ENCODE results near the gene NDUFS6. TPM values are rescaled to one million over a fixed set of nuclear protein-coding genes. Genes with fewer than 3 reads are reported as not detected.
"Not testable (repeated sequence)": the region's sequence is repeated elsewhere in the genome, so short reads cannot be mapped to it uniquely, and the experiment has no call there.

The NDUFS6 gene
- total RNA-seq, 1 experiment from 2014 or later, result 159 TPM

DNA sequence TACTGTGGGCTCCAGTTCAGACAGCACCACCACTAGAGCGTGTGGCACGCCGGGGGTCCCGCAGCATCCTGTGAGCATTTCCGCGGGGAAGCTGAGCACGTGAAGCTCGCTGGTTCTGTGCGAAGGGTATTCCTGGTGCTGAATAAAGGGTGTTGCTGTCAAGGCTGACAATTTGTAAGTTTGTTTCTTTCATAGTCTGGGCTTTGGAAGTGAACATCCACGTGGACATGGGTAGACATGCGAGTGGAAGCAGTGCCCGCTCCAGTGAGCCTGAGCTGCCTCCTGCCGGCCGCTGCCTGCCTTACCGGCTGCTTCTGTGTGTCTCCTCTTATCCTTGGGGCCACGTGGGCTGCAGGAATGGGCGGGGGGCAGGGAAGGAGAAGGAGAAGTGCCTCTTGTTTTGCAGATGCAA is 14.7 kb downstream of the NDUFS6 start:
- DNase-seq (ENCODE audit: low read depth), result no peak

DNA sequence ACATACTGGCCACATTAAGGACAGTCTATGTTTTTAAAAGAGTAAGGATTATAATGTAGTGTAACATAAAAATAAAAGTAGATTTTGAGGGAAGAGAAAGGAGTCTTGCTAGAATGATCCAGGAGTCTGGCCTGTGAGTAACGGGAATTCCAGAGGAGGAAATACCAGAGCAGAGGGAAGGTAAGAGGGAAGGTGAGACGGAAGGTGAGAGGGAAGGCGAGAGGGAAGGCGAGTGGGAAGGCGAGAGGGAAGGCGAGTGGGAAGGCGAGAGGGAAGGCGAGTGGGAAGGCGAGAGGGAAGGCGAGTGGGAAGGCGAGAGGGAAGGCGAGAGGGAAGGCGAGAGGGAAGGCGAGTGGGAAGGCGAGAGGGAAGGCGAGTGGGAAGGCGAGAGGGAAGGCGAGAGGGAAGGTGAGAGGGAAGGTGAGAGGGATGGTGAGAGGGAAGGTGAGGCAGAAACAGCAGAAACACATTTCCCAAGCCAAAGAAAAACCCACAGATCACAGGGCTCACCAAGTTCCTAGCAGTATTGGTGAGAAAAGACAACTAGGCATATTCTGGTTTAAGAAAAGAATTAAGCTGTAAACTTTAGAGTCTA is 15.4 kb downstream of the NDUFS6 start:
- not testable (repeated sequence) for DNase-seq (ENCODE audit: low read depth)

DNA sequence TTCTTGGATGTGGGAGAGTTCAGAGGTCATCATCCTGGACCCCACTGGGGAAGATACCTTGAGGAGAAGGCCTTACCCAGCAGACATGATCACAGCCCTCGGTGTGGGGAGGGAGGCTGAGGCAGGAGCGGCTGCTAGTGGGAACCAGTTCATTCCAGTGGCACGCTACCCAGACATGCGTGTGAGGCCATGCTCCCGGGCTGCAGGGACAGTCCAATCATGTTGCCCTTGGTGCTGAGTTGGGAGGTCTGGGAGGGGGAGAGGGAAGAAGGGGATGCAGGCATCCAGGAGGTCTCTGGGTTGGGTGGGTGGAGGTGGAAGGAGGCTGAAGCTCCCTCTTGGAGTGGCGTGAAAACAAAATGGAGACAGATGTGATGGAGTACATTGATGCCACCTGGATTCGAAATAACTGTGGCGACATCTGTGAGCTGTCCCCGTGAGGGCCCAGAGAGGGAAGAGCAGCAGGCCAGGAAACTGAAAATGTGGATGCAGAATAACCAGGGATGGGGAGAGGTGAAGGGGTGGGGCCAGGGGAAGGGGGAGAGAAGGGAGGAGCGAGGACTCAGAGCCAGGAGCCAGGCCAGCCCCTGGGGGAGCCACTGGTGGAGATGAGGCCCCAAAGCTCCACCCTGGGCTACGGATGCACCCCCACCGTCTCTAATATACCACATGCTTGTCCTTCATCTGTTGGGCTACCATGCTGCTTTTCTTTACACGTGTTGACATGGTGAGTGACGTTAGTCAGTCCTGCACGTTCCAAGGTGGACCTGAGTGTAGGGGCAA is 16.2 kb downstream of the NDUFS6 start:
- DNase-seq (ENCODE audit: low read depth), result no peak

DNA sequence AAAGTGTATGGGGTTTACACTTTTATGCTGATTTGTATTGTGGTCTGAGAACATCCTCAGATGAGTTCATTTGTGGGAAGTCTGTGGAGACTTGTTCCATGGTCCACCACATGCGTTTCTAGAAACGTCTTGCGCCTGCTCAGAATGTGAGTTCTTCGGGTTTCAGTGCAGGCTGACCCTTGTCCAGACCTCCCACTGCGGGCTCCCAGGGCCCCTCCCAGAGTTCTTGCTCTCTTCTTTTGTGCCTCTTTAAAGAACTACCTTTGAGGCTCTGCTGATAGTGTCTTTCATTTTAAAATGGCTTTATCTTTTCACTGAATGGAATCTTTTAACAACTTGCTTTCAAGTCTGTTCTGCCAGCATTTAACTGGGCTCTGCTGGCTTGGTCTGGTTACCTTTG is 17.6 kb downstream of the NDUFS6 start:
- DNase-seq (ENCODE audit: low read depth), result no peak

DNA sequence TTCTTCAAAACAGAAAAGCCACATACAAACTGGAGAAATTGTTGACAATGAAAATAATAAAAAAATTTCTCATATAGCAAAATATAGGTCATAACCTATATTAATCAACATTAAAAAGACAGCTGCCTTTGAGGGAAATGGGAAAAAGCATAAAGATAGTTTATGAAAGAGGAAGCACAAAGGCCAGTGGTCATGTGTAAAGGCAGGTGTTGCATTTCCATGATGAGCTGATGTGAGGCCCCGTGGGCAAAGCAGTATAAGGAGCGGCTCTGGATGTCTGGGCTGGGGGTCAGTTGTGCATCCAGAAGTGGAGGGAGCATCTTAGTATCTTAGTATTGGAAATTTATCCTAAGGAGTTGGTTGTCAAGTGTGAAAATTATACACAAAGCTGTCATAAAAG is 18.3 kb downstream of the NDUFS6 start:
- DNase-seq (ENCODE audit: low read depth), result no peak

DNA sequence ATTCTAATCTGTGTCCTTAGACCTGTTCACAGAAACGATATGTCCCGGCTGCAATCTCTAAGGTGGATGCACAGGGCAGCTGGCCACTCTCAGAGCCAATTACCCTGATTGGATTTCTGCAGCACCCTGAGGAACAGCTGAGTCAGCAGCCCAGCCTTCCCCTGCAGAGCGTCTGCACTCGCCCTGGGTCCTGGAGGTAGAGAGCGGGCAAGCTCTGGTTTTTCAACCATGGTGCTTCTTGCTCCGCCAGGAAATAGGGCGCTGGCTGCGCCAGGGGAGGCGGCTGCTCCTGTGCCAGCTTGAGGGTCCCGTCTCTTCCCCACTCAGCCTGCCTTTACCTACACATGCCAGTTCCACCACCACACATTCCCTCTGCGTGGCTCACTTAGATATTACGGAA is 19.2 kb downstream of the NDUFS6 start:
- DNase-seq (ENCODE audit: low read depth), result no peak

DNA sequence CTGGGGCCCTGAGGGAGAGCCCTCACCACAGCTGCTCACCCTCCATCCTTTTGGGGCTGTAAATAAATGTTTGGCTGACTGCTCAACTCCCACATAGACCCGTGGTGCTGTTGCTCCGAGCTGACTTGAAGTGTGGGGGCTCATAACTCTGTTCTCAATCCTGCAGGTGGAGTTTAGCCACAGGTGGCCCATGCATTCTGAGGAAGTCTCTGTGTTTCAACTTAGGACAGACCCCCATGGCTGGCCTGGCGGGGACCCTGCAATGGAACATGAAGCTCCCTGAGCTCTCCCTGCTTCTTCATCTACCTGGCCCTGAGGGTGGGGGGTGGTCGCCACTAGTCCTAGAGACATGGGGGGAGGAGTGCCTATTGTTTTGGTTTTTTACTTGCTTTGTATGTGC is 19.7 kb downstream of the NDUFS6 start:
- DNase-seq (ENCODE audit: low read depth), result no peak

DNA sequence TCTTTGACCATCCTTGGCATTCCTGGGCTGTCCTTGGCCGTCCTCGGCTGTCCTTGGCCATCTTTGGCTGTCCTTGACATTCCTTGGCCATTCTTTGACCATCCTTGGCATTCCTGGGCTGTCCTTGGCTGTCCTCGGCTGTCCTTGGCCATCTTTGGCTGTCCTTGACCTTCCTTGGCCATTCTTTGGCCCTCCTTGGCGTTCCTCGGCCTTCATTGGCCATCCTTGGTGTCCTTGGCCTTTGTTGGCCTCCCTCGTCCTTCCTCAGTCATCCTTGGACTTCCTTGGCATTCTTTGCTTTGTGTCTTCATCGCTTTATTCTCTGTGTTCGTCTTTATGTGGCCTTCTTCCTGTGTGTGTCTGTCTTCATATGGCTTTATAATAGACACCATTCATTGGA is 20.7 kb downstream of the NDUFS6 start:
- DNase-seq (ENCODE audit: low read depth), result no peak

DNA sequence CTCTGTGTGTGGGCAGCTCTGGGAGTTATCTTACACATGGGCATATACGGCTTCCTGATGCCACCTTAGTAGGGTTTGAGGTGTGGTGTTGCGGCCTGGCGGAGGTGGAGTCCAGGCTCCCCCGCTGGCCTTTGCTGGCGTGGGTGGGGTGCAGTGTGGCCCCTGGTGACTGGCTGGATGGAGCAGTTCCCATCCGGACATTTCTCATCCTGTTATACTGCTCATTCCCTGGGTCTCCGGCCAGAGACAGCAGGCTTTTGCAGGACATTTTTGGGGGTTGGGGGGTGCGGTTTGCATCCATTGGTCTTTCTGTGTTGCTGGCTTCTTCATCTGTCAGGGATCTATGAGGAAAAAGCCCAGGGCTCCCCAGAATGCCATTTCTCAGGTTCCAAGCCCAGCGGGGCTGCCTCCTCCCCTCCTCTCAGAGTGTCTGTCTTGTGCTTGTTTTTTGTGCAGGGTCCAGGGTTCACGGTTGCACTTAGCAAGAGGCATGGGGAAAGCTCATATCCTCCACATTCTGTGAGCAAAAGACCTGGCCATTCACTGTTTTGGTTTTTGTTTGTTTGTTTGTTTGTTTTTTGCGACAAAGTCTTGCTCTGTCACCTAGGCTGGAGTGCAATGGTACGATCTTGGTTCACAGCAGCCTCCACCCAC is 22.3 kb downstream of the NDUFS6 start:
- no peak for DNase-seq (ENCODE audit: low read depth)

DNA sequence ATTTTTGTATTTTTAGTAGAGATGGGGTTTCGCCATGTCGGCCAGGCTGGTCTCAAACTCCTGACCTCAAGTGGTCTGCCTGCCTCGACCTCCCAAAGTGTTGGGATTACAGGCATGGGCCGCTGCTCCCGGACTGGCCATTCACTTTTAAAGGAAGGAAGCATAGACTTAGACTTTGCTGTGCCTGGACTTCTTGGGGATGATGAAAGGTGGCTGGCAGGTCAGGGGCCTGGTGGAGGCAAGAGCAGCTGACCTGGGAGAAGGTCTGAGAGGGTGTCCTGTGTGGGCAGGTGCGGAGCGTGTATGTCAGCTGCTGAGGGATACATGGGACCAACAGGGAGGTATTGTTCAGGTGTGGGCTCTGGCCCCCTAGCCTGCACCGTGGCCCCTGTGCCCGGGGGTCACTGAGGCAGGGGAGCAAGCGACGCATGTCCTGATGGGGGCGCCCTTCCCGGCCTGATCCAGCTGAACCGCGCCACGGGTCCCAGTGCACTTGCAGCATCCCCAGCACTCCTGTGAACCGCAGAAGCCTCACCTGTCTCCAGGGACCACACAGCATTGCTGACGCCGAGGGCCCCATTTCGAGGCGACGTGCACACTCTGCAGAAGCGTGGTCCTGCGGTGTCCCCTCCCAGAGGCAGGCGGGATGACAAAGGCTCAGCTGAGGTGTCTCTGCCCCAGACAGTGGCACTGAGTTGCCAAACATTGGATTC is 23.1 kb downstream of the NDUFS6 start:
- no peak for DNase-seq (ENCODE audit: low read depth)

DNA sequence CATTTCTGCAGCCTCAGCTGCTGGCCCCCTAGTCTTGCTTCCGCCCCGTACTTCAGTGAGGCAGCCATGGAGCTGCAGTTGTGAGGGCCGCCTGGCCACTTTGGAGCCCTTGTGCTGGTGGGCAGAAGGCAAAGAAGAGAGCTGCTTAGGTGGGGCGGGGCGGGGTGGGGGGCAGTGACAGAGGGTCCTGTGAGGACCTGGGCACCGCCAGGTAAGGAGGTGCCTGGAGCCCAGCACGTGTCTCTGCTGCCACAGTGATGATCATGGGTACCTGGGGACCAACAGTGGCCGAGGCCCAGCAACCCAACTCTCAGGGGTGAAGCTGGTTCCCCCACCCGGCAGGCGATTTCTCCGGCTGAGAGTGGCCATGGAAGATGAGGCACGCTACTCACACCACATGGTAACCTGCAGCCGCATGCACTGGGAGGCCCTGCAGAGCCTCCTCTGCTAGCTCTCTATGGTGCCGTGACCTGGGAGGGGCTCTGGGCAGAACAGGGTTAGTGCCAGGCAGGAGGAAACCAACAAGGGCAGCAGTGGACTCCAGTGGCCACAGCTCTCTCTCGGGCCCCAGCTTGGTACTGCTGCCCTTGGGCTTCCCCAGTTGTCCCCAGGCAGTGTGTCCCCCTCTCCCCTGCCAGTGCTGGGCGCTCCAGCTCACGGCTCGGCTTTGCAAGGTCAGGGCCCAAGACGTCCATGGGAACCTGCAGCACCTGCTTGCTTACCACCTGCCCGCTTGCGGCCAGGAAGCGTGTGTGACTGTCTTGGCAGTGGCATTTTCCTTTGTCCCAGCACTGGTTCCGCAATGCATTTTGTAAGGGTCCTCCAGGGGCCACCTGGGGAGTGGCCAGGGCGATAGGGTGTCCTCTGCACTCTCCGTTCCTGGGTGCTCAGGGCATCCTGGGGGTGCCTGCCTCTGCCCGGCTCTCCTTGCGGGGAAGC is 24.0 kb downstream of the NDUFS6 start:
- no peak for DNase-seq (ENCODE audit: low read depth)

DNA sequence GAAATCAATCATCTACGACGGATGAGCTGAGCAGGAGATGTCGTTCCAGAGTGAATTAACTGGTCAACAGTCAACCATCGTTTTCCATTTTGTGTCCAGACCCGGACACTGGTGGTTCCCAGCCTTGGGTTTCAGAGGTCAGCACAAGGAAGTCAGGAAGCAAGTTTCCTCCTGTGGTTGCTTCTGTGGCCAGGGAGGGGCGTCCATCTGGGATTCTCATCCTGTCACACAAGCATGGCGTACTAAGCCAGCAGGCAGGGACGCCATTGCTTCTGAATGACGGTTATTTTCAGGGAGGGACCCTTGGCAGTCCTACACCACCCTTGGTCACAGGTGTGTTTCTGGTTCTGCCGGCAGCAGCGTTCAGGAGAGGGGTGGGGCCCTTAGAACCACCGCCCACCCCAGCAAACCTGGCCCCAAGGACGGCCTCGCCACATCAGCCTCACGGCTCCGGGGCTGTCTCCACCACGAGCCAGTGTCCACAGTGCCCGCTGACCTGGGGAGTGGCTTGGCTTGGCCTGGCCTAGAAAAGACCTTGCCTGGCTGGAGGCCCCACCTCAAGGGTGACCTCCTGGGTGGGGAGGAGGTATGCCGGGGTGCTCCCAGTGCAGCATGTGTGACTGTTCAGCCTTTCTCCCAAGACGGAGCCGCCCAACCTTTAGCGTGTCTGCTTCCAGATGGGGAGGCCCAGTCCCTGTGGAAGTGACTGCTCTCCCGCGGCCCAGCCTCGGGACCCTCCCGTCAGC is 25.2 kb downstream of the NDUFS6 start:
- no peak for DNase-seq (ENCODE audit: low read depth)

DNA sequence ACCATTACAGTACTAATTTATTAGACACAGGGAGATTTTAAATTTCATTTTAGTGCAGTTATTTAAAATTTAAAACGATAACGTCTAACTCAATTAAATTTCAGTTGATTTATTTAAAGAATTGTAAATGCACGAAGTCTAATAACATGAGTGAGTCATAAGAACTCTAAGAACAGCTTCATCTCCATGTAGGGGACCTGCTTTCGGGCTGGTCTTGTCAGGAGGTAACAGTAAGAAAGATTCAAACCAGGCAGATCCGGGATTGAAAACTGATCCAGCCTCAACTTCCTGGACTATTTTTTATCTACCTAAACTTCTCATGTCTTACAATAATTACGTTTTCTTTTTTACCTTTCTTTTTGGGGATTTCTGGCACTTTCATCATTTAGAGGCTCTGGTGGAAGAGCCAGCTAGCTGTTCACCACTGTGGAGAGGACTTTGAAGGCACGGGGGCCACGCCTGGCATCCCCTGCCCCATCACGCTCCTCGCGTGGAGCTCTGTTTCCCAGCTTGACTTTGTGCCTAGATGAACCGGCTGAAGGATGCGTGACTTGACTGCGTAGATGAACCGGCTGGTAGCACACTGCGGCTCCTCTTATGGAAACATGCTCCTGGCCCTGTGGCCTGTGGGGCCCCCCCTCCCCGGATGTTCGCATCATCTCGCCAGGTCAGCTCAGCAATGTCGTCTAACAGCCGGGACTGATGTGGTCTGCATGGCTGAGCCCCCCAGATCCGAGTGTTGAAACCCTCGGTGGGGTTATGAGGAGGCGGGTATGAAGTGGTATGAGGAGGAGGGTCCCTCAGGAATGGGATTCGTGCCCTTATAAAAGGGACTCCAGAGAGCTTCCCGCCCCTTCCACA is 26.0 kb downstream of the NDUFS6 start:
- no peak for DNase-seq (ENCODE audit: low read depth)

DNA sequence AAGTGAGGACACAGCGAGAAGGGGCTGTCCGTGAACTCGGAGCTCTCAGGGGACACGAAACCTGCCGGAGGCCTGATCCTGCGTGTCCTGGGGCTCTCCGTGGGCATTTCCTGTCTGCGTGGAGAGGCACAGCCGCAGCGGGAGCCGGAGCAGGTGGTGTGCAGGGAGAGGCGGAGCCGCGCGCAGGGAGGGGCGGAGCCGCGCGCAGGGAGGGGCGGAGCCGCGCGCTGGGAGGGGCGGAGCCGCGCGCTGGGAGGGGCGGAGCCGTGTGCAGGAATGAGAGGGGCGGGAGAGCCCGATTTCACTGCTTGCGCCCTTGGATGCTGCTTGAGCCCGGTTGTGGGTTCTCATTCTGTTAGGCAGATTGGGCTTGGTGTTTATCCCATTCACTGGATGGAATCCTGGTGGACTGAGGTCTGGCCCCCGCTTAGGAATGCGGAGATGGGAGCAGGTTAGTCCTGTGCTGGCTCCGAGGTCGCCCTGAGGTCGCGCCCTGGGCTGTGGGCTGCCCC is 26.7 kb downstream of the NDUFS6 start:
- no peak for DNase-seq (ENCODE audit: low read depth)

DNA sequence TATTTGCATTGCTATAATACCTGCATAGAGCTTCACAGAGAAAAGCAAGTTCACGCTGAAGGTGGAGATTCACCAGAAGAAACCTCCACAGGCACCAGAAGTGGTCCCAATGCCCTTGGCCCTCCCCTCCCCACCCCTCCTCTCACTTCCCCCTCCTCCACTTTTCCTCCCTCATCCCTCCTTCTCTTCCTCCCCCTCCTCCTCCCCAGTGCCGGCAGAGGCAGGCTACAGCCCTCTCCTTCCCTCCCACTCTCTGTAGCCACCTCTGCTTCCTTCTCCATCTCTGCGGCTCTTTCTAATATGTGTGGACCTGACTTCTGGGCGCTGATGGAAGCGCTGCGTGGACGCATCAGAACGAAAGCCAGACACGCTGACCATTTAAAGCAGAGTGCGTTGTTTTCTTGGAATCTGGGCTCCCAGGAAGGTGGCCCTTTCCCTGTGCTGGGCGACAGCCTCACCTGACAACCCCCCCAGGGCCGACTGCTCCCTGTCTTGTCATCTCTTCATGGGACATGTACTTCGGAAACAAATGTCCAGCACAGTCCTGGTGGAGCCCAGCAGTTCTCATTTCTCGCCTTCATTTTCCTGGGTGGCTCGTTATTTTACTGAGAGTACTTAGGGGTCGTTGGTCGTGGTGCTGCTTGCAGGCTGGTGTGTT is 29.5 kb downstream of the NDUFS6 start:
- DNase-seq (ENCODE audit: low read depth), result no peak

DNA sequence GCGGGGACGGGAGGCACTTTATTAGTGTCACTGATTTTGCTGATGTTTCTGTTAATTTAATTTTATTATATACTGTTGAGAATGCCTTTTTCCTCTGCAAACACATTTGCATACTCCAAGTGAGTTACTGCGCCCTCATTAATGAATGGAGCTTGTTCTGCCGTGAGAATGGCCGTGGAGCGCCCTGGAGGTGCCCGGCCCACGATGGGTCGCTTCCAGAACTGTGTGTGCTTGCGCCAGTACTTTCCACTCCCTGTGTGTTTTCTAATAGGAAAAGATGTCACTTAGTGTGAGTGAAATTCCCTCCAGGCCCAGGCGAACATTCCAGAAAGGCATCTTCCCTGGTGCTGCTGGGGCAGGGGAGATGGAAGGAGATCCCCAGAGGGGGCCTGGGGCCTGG is 30.1 kb downstream of the NDUFS6 start:
- no peak for DNase-seq (ENCODE audit: low read depth)

DNA sequence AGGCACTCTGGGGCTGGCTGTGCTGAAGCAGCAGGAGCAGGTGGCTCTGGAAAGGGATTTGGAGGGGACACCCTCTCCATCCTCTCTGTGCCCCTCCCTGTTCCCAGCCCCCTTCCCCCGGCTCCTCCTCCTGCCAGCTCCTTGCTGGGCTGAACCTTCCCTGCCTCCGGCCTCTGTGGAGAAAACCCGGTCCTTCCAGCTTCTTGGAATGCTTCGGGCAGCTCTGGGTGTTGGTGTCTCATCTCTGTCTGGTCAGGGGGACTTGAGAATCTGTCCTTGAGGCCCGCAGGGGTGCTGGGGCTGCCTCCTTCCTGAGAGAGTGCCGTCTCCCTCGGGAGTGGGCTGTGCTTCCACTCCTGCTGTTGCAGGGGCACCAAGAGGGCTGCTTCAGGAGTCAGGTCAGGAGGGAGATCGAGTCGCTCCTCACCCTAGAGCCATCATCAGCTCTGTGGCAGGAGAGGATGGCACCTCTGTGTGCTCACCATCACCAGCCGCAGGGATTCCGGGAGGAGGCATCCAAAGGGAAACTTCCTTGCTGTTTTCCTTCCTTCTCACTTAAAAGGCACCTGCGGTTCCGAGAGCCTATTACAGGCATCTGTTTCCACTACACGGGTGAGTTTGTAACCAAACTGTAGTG is 30.6 kb downstream of the NDUFS6 start:
- no peak for DNase-seq (ENCODE audit: low read depth)

DNA sequence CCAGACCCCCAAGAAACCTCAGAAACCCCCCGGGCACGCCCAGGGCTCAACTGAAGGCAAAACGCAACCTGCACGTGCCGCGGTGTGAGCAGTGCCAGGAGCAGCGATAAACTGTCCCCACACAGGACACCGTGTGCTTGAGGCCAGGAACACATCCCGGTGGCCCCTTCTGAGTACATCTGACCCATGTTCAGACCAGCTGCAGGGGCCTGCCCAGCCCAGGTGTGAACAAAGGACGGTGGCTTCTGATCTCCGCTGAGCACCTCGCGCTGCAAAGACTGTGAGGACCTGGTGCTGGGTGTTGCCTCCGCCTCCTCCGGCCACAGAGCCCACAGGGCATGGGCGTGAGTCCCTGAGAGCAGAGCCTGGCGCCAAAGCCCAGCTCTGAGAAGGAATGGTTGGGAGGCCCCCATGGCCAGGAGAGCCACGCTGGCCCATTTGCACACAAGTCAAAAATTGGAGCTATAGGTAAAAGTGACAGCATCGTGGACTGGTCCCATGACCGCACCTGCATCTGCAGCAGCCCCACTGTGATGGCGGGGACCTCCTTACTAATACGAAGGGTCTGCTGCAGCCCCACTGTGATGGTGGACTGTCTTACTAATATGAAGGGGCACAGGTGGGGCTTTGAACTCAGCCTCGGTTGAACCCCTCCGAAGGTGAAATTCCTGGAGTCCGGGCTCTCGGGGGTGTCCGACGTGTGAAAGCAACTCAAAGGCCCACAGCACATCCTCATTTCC is 31.5 kb downstream of the NDUFS6 start:
- DNase-seq (ENCODE audit: low read depth), result no peak

All from M059J (cell line).